HepG2 (cell line): ENCODE measurements around the gene FHL1. TPM values are rescaled to one million over a fixed set of nuclear protein-coding genes. Genes with fewer than 3 reads are reported as not detected.

Source experiments
- ATAC-seq: fragments of 200-7000 bp; cut with Tn5 transposase; 3 replicates; pipeline ENCODE4 v1.9.1; 2020; ENCODE audit warnings: mild to moderate bottlenecking, moderate library complexity
- BruUV-seq: library from RNA; stranded (reverse); fragments of 400-500 nt; replicated peaks from 2 replicates; lab custom pipeline; 2021; lab: Mats Ljungman, UMichigan
- CTCF ChIA-PET: fragments of 300-600 bp; formaldehyde crosslinking; extraction: SDS; loops from one replicate; lab custom pipeline; 2021; ENCODE audit warnings: low total read pairs, inconsistent platforms, low intra/inter-chr PET ratio; lab: Yijun Ruan, JAX
- POLR2A ChIA-PET: fragments of 350-600 bp; sonication (Branson Sonifier 250); formaldehyde crosslinking; loops from one replicate; lab custom pipeline; 2020; ENCODE audit warnings: antibody characterized with exemption, inconsistent platforms; lab: Yijun Ruan, JAX
- DNase-seq: peaks from one replicate; pipeline ENCODE4 v3.0.0-alpha.2; 2015; ENCODE audit warnings: low spot score
- FAIRE-seq: peaks from 3 replicates; lab custom pipeline; 2011; peaks lifted over from hg19 to GRCh38; lab: Jason Lieb, UNC
- H2AFZ ChIP-seq: one replicate; pipeline ENCODE4 v1.6.1; 2011; ENCODE audit warnings: low read length, inconsistent platforms
- H3K27ac ChIP-seq: fragments of 300-600 bp; 3 replicates; pipeline ENCODE4 v1.8.0; 2011; ENCODE audit warnings: mixed run types, mild to moderate bottlenecking, mixed read lengths, low read length, inconsistent platforms; ENCODE audit not compliant: insufficient read depth; ENCODE audit errors: extremely low read length
- H3K27me3 ChIP-seq, 2 experiments: fragments of 200-600 bp in 1 of 2; 2 replicates in 1 of 2; 3 replicates in 1 of 2; pipeline versions ENCODE4 v1.6.0 to v1.8.0; 2011; ENCODE audit warnings: low read length in 2 of 2, mild to moderate bottlenecking in 2 of 2, moderate library complexity in 2 of 2, inconsistent platforms in 1 of 2; ENCODE audit not compliant: insufficient read depth in 2 of 2, control insufficient read depth in 1 of 2
- H3K36me3 ChIP-seq, 2 experiments: fragments of 200-600 bp in 1 of 2; replicated peaks in 1 of 2; 2 replicates in 1 of 2; 3 replicates in 1 of 2; pipeline versions ENCODE4 v1.5.1 to v1.8.0; 2011; ENCODE audit warnings: low read length in 2 of 2, inconsistent platforms in 1 of 2; ENCODE audit not compliant: insufficient read depth in 2 of 2, control insufficient read depth in 1 of 2
- H3K4me1 ChIP-seq: 2 replicates; pipeline ENCODE4 v1.5.1; 2012; ENCODE audit warnings: low read length, inconsistent platforms; ENCODE audit not compliant: insufficient read depth
- H3K4me2 ChIP-seq: 2 replicates; pipeline ENCODE4 v1.6.0; 2011; ENCODE audit warnings: low read depth, low read length, inconsistent platforms
- H3K4me3 ChIP-seq, 3 experiments: fragments of 200-600 bp in 1 of 3; sonication (generic), shearing (Covaris generic) in 1 of 3; replicated peaks in 1 of 3; 2 replicates each; pipeline ENCODE4 v1.5.1; 2011 to 2016; ENCODE audit warnings: low read length in 3 of 3, inconsistent platforms in 2 of 3, low read depth in 2 of 3, mild to moderate bottlenecking in 2 of 3, control low read depth in 1 of 3, mixed read lengths in 1 of 3; ENCODE audit not compliant: insufficient read depth in 1 of 3
- H3K79me2 ChIP-seq: one replicate; pipeline ENCODE4 v1.6.1; 2011; ENCODE audit warnings: low read length, inconsistent platforms; ENCODE audit not compliant: insufficient read depth
- H3K9ac ChIP-seq: 2 replicates; pipeline ENCODE4 v1.6.0; 2011; ENCODE audit warnings: mild to moderate bottlenecking, low read depth, low read length, inconsistent platforms; ENCODE audit not compliant: insufficient read depth
- H3K9me3 ChIP-seq: 2 replicates; pipeline ENCODE4 v1.5.1; 2012; ENCODE audit warnings: mild to moderate bottlenecking, low read length
- H4K20me1 ChIP-seq: 2 replicates; pipeline ENCODE4 v1.6.0; 2011; ENCODE audit warnings: inconsistent platforms, mild to moderate bottlenecking, low read length, moderate library complexity; ENCODE audit not compliant: insufficient read depth
- BRD4 ChIP-seq: sonication (generic); formaldehyde crosslinking; IDR thresholded peaks from 2 replicates; pipeline ENCODE4 v1.4.0; 2020; ENCODE audit warnings: missing genetic modification reagents
- HNF4G ChIP-seq, 2 experiments: sonication (generic) in 1 of 2; formaldehyde crosslinking in 1 of 2; IDR thresholded peaks; 2 replicates each; pipeline versions ENCODE4 v1.4.0 to v1.6.1; 2011 to 2020; ENCODE audit warnings: borderline replicate concordance in 2 of 2, low read depth in 2 of 2, mild to moderate bottlenecking in 2 of 2, low read length in 1 of 2, missing genetic modification reagents in 1 of 2, moderate library complexity in 1 of 2
- KAT2B ChIP-seq: fragments of 150-350 bp; IDR thresholded peaks from 2 replicates; pipeline ENCODE4 v1.6.1; 2014; ENCODE audit warnings: low read depth, low read length, borderline replicate concordance
- KDM2A ChIP-seq: sonication (generic); formaldehyde crosslinking; IDR thresholded peaks from 2 replicates; pipeline ENCODE4 v1.4.0; 2020; ENCODE audit warnings: low read depth, missing genetic modification reagents, borderline replicate concordance
- MAFF ChIP-seq: IDR thresholded peaks from 2 replicates; pipeline ENCODE4 v1.6.1; 2011; ENCODE audit warnings: low read depth, low read length, improper control_type of control experiment
- MIER3 ChIP-seq: IDR thresholded peaks from 2 replicates; pipeline ENCODE4 v1.6.1; 2016; ENCODE audit warnings: missing compliant biosample characterization, borderline replicate concordance
- NPAS2 ChIP-seq: sonication (generic); formaldehyde crosslinking; IDR thresholded peaks from 2 replicates; pipeline ENCODE4 v1.8.0; 2022; ENCODE audit warnings: mild to moderate bottlenecking, missing genetic modification reagents, borderline replicate concordance
- RCOR2 ChIP-seq: IDR thresholded peaks from 2 replicates; pipeline ENCODE4 v1.6.1; 2016; ENCODE audit warnings: missing biosample characterization, missing genetic modification reagents
- SRY ChIP-seq: sonication (generic); formaldehyde crosslinking; IDR thresholded peaks from 2 replicates; pipeline ENCODE4 v1.8.0; 2022; ENCODE audit warnings: mild to moderate bottlenecking, missing genetic modification reagents
- STAG1 ChIP-seq: sonication (generic); formaldehyde crosslinking; IDR thresholded peaks from 2 replicates; pipeline ENCODE4 v1.4.0; 2020; ENCODE audit warnings: missing genetic modification reagents
- TCF7L2 ChIP-seq: IDR thresholded peaks from 2 replicates; pipeline ENCODE4 v1.6.1; 2011; ENCODE audit warnings: mild to moderate bottlenecking, low read depth, low read length, moderate library complexity
- UBTF ChIP-seq: sonication (generic); formaldehyde crosslinking; IDR thresholded peaks from 2 replicates; pipeline ENCODE4 v1.4.0; 2020; ENCODE audit warnings: mild to moderate bottlenecking, missing genetic modification reagents
- ZFP36 ChIP-seq: fragments of 150-350 bp; IDR thresholded peaks from 2 replicates; pipeline ENCODE4 v1.6.1; 2018; ENCODE audit warnings: borderline replicate concordance, low read length, low read depth; ENCODE audit not compliant: partially characterized antibody
- ZFP37 ChIP-seq: sonication (generic); formaldehyde crosslinking; IDR thresholded peaks from 2 replicates; pipeline ENCODE4 v1.4.0; 2020; ENCODE audit warnings: missing genetic modification reagents, borderline replicate concordance
- ZNF143 ChIP-seq: sonication (generic); formaldehyde crosslinking; IDR thresholded peaks from 2 replicates; pipeline ENCODE4 v1.4.0; 2020; ENCODE audit warnings: missing genetic modification reagents
- ZNF331 ChIP-seq: sonication (generic); formaldehyde crosslinking; IDR thresholded peaks from 2 replicates; pipeline ENCODE4 v1.4.0; 2020; ENCODE audit warnings: missing genetic modification reagents
- ZNF343 ChIP-seq: sonication (generic); formaldehyde crosslinking; IDR thresholded peaks from 2 replicates; pipeline ENCODE4 v1.4.0; 2020; ENCODE audit warnings: mild to moderate bottlenecking, missing genetic modification reagents
- ZNF83 ChIP-seq: sonication (generic); formaldehyde crosslinking; IDR thresholded peaks from 2 replicates; pipeline ENCODE4 v1.4.0; 2020; ENCODE audit warnings: missing genetic modification reagents, mild to moderate bottlenecking, borderline replicate concordance
- ZSCAN5A ChIP-seq: sonication (generic); formaldehyde crosslinking; IDR thresholded peaks from 2 replicates; pipeline ENCODE4 v1.8.0; 2022; ENCODE audit warnings: mild to moderate bottlenecking, missing genetic modification reagents, borderline replicate concordance
- WGBS: methylation state at CpG from one replicate; pipeline ENCODE4 v1.1.6; 2017; ENCODE audit warnings: low lambda C conversion rate; 5-methylcytosine and 5-hydroxymethylcytosine counted together
- in situ Hi-C: cut with HindIII; loops from 2 replicates; pipeline ENCODE4 v1.10.0; 2017; ENCODE audit warnings: low pct_unique_long_range_greater_than_20kb; ENCODE audit not compliant: extremely low pct_ligation_motif_present
- intact Hi-C: fragments of 100-400 bp; cut with micrococcal nuclease; formaldehyde crosslinking; loops from one replicate; pipeline ENCODE4 v1.10.0; 2022; ENCODE audit not compliant: unreplicated experiment
- polyA plus RNA-seq, 8 experiments: library from polyadenylated mRNA; depleted of rRNA in 3 of 8; stranded (reverse) in 7 of 8; unstranded in 1 of 8; fragments of >200 nt; fragmentation: Illumina TruSeq in 4 of 8; extraction: Trizol in 4 of 8; gene quantifications; 2 replicates each; pipeline versions ENCODE4 v1.2.1 to v1.2.3, GENCODE V29; 2011 to 2016; ENCODE audit warnings: low read depth in 4 of 8, missing spikeins in 1 of 8, mixed read lengths in 1 of 8; ENCODE audit not compliant: insufficient read depth in 1 of 8
- total RNA-seq, 5 experiments: library from RNA; depleted of rRNA; stranded (reverse); fragments of >200 nt; fragmentation: Illumina TruSeq; extraction: Trizol; gene quantifications; 2 replicates each; pipeline ENCODE4 v1.2.3, GENCODE V29; 2016; ENCODE audit warnings: low read depth in 1 of 5

FHL1 gene
- total and polyA plus RNA-seq, 2 of the 13 experiments (the other 11 are each of a cell fraction or from before 2014, with no cell fraction given), result 0.33 TPM; not detected in 1

- TF ChIP-seq STAG1 (CRISPR knock-in tag) (peak; percentile 51), ZFP37 (CRISPR knock-in tag) (no peak), SRY (CRISPR knock-in tag) (no peak), UBTF (CRISPR knock-in tag) (no peak)
These were observed 15.7 kb downstream of the FHL1 start (continued) for GRCh38 chrX:136162827-136163570.

GRCh38 chrX:136163689-136164088 lies 16.4 kb downstream of the FHL1 start:
- no peak overlapping the region for H3K27ac ChIP-seq
- TF ChIP-seq ZNF343 (CRISPR knock-in tag) (no peak), NPAS2 (CRISPR knock-in tag) (no peak), MIER3 (no peak), ZNF83 (no peak), KAT2B (no peak), ZFP36 (no peak), ZNF143 (no peak), KDM2A (no peak), BRD4 (CRISPR knock-in tag) (no peak), ZSCAN5A (no peak), MAFF (no peak), RCOR2 (no peak), TCF7L2 (no peak), HNF4G (IDR thresholded peaks at IDR 0.05; ENCODE audit: borderline replicate concordance, low read depth, low read length) (no peak), HNF4G (CRISPR knock-in tag; IDR thresholded peaks at IDR 0.05; ENCODE audit: borderline replicate concordance, low read depth) (no peak), ZNF331 (no peak)
- ATAC-seq (no peak), DNase-seq (no peak), FAIRE-seq (no peak)
- ChIA-PET POLR2A (no interaction called here), CTCF (no interaction called here)
- WGBS, result 0% methylated on average over 1 of the region's 1 CpG
- H2AFZ ChIP-seq, result no peak overlapping the region
- no peaks in the 10 kb centered on the region for H3K36me3 ChIP-seq
- no peak overlapping the region for H3K9ac ChIP-seq
- in situ Hi-C loops, result loop anchor here (10.0 kb wide), 1 partner anchor 129 kb away; no protein-coding TSS in a partner anchor
- H3K4me3 ChIP-seq, result no peak overlapping the region
- no TSS peak for BruUV-seq
- H3K4me1 ChIP-seq, result no peaks in the 10 kb centered on the region
- no peak overlapping the region for H3K4me2 ChIP-seq
- intact Hi-C loops, result no loop called here
- H3K27me3 ChIP-seq, result no peaks in the 10 kb centered on the region
- H3K9me3 ChIP-seq, result no peaks in the 10 kb centered on the region
- no peaks in the 10 kb centered on the region for H4K20me1 ChIP-seq
- H3K79me2 ChIP-seq, result no peaks in the 10 kb centered on the region
